HG03354 (cell line): Measurements from ENCODE around the gene SMAD7.

ENCODE experiments used
- ATAC-seq: cut with Tn5 transposase; IDR thresholded peaks from one replicate; pipeline ENCODE4 v1.9.1; 2021; ENCODE audit warnings: mild to moderate bottlenecking; ENCODE audit not compliant: unreplicated experiment, poor library complexity, severe bottlenecking

Gene SMAD7

DNA sequence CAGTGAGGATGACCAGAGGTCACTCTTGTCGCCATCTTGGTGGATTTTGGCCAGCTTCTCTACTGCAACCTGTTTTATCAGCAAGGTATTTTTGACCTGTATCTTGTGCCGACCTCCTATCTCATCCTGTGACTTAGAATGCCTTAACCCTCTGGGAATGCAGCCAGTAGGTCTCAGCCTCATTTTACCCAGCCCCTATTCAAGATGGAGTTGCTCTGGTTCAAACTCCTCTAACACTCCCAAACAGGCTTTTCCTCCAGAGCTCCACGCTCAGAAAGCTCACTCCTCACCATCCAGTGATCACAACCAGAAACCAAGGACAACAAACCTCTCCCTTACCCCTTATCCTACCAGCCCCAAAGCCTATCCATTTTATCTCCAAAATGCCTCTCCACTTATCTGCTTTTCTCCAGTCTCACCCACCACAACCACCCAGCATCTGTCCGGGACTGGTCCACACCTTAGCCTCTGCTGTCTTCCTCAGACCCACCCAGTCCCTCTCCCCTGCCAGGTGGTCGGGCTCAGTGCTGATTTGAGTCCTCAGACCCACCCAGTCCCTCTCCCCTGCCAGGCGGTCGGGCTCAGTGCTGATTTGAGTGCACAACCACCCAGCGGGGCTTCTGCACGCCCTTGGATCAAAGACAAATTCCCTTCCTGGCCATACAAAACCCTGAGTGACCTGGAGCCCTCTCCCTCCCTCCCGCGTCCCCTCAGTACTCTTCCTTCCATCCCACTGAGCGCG lies 11.7 kb upstream of the SMAD7 start:
- ATAC-seq, result no peak

DNA sequence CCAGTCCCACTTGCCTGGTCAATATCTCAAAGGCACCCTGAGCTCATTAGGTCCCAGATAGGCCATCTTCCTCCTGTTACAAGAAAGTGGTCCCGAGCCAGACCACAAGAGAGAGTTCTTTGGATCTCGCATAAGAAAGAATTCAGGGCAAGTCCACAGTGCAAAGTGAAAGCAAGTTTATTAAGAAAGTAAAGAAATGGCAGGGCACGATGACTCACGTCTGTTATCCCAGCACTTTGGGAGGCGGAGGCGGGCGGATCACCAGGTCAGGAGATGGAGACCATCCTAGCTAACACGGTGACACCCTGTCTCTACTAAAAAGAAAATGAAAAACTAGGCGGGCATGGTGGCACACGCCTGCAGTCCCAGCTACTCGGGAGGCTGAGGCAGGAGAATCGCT lies 10.8 kb upstream of the SMAD7 start:
- no peak for ATAC-seq

DNA sequence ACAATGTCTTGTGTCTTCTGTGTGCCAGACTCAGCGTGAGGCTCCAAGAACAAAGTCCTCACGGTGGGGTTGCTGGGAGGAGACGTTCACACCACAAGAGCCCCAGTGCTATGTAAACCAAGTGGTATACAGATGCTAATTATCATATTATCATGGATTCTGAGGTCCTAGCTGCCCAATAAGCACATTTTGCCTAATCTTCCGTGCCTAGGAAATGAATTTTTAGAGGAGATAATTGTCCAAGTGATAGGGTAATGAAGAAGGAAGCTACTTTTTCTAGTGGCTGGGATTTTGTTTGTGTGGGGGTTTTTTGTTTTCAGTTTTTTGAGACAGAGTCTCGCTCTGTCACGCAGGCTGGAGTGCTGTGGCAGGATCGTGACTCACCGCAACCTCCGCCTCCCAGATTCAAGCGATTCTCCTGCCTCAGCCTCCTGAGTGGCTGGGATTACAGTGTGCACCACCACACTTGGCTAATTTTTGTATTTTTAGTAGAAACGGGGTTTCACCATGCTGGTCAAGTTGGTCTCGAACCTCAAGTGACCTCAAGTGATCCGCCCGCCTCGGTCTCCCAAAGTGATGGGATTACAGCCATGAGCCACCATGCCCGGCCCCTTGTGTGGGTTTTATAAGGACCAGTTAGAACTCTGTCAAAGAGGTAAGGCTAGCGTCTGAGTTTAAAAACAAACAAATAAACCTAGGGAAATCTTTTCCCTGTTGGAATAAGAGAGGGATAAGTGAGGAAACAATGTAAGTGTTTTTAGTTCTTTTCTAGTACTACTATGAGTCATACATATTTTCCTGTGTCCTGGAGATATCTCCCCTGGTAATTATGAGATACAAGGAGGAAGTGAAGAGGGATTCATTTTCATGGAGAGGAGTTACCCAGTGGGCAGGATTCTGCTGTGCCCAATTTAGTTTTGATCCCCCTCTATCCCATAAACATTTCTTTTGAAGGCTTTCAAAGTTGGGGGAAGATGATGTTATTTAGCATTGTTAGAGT lies 9.5 kb upstream of the SMAD7 start:
- ATAC-seq, result no peak

DNA sequence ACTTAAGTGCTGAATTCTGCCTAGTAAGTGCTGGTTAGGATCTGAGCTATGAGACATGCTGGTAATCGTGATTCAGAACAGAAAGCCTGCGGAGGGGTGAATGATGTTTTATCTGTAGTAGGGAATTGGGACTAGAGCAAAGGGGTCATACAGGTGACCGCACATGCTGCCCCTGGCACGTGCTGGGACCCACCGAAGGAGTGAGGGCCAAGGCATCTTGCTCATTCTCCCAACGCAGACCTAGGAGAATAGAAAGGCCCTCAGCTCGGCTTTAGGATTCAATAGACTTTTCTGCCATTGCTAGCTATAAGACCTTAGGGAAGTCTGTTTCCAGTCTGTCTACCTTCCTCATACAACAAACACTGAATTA lies 8.8 kb upstream of the SMAD7 start:
- no peak for ATAC-seq

DNA sequence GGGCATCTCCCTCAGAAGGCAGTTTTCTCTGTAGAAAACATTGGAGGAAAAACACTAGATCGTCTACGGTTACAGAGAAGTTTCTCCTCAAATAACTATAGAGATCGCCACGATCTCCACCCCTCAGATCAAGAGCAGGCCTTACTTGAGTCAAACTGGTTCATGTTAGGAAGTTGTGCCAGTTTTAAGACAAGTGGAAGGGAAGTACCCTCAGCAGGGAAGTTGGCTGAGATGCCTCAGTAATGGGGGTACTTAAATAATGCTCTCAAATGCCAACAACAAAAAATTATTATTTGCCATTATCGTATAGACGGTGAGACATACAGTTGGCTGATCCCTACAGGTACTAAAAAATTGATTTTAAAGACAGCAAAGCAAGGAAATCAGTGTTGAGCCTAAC lies 8.2 kb upstream of the SMAD7 start:
- no peak for ATAC-seq

DNA sequence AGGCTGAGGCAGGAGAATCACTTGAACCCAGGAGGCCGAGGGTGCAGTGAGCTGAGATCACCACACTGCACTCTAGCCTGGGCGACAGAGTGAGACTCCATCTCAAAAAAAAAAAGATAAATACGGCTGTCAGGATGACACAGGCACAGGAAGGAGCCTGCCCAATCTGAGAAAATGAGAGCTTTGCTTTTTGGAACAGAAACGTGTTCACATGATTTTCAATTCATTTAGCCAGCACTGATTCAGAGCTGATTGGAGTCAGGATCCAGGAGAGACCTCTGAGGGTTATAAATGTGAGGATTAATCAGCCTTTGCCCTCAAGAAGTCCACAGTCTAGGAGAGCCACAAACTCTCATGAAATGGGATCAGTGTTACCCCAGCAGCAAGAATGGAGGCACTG lies 6.9 kb upstream of the SMAD7 start:
- ATAC-seq, result no peak

DNA sequence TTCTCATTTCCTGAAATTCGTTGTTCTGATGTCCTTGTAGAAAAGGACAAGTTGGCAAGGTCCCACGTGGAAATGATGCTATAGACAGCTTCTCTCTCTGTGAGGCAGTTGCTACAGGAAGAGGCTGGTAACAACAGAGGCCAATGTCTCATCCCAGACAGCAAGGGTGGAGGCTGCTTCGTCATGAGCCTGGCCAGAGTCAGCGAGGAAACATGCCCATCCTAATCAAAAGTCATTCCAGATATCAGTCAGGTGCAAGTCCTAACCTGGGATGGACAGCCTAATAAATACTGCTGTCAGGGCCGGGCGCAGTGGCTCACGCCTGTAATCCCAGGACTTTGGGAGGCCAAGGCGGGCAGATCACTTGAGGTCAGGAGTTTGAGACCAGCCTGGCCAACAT lies 6.4 kb upstream of the SMAD7 start:
- ATAC-seq, result no peak

DNA sequence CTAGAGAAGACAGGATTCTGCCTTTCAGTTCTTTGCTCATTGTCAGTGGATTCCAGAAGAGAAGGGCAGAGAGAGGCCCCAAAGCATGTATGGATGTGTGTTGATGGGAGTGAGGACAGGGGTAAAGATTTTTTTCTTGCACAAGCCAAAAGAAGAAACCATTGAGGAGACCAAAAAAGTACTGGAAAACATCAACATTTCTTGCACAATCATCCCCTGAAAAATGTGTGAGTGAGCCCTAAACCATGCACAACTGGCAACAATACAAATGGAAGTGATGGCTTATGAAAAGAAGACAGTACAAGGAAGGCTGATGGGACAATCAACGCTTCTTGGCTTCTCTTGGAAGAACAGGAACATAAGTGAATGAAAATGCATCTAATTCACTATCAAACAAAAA lies 5.6 kb upstream of the SMAD7 start:
- no peak for ATAC-seq

DNA sequence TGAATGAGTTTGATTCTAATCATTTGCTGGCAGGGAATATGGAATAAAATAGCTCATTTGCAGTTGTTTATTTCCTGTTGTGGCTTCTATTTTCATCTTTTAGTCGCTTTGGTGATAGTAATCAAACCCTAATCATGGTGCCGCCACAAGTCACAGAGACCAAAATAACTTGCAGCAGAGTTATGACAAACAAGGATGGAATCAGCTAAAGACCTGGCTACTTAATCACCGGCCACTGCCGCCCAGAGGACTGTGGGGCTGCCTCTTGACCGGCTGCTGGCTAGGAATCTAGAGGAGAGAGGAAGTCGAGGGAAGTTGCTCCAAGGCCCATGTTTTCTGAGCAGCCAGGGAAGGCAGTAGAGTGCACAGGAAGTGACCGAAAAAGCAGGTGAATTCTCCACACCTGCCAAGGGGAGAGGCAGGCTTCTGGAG lies 5.1 kb upstream of the SMAD7 start:
- no peak for ATAC-seq

DNA sequence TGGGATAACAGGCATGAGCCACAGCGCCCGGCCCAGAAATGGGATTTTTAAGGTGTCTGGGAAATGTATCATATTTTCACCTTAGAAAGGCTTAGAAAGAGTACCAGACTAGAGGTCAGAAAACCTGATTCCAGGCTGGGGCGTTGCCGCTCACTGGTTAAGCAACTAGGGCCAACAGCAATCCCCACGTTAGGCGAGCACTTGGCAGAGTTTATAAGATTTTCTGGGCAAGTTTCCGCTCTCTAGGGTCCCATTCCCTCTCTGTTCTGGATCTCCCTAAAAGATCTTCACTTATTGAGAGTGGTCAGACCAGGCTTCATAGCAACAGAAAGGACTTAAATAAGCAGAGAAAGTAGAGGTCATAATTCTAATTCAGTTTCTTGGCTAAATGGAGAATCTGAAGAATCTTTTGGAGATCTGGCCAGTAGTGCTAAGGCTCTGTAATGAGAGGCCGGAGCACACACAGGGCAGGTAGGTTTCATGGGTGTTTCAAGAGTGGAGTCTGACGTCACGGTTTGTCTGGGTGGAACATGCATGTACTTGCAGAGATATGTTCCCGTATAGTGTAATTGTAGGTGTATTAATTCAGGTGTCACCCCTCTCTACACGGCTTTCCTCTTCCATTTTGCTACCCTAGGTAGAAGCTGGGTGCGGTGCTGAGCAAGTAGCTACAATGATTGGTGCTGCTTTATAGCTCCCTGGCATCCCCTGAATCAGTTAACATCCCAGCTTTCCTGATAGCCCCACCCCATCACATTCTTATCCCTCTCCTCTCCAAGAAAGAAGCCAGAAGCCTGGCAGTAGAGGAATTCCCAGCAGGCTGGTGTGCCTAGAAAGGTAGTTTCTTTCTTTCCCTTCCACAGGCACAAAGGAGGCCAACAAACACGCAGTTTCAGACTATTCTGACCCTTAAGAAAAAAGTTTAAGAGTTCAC lies 4.4 kb upstream of the SMAD7 start:
- no peak for ATAC-seq

DNA sequence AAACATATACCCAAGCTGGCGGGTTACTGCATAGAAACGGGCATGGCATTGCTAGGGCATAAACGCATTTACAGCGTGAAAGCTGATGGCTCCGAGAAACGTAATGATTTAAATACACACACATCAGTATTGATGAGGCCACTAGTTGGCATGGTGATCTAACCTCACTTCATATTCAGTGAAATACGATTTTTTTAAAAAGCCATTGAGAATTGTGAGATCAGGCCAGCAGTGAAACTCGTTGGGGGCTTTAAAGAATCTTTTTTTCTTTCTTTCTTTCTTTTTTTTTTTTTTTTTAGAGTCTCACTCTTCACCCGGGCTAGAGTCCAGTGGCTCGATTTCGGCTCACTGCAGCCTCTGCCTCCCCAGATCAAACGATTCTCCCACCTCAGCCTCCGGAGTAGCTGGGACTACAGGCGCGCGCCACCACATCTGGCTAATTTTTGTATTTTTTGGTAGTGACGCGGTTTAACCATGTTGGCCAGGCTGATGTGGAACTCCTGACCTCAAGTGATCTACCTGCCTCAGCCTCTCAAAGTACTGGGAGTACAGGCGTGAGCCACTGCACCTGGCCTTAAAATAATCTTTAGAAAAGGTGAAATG lies 2.4 kb upstream of the SMAD7 start:
- peak; percentile 4 for ATAC-seq

DNA sequence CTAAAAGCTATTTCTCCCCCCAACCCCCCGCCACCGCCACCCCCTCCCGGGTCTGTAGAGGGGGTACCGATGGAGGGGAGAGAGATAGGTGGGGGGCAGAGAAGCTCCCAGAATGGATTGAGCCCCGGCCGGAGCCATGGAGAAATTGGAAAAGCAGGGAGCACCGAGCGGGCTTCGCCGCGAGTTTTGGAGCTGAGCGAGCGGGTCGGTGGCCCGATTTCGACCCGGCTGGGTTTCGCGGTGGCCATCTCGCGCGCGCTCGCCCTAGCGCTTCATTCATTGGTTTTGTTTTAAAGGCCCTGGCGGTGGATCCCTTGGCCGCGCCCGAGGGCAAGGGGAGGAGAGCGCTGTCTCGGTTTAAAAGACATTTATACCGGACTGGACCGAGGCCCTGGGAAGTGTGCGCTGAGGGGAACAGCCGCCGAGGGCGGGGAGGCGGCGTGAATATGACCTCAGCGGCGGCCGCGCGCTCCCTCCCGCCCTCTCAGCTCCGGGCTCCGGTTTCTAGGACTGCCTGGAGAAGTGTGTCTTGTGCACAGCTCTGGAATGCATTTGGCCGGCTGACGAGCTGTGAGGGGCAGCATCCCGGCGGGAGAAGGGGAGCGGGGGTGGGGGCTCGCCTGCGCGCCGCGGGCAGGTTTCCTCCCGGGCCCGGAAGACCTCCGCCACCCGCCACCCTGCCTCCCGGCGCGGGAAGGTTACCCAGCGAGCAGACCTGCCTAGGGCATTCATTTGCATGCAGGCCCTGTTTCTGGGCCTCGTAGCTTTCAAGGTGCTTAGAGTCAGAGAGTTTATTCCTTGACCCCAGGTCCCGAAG lies 1.7 kb upstream of the SMAD7 start:
- peak; percentile 35 for ATAC-seq

DNA sequence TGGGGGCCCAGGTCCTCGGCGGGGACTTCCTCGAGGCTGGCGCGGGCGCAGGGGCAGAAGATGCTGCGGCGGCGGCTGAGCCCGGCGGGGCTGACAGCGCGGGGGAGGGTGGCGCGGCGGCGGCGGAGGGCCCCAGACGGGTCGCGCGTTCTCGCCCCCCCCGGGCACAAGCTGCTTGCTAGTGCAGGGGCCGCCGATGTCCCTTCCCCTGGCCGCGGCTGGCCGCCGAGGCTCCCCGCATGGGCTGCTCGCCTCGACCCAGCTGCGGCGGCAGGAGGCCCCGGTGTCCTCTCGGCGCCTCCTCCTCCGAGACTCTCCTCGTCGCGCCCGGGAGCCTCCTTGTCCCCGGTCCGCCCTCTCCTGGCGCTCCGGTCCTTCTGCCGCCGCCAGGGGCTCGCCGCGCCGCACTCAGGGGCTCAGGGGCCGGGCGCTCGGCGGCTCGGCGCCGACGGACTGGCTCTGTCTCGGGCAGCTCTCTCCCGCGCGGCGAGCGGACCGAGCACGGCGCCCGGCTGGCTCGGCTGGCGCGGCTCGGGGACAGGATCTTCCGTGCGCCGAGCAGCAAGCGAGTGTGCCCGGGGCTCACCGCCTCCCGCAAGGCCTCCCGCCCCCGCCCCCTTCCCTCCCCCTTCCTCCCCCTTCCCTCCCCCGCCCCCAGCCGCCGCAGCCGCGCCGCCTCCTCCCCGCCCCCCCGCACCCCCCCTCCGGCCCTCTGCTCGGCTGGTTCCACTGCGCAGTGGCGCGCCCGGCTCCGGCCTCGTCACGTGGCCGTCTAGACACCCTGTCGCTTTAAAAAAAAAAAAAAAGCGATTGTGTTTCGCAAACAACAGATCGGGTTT lies 902 bp upstream of the SMAD7 start:
- peak; percentile 42 for ATAC-seq

DNA sequence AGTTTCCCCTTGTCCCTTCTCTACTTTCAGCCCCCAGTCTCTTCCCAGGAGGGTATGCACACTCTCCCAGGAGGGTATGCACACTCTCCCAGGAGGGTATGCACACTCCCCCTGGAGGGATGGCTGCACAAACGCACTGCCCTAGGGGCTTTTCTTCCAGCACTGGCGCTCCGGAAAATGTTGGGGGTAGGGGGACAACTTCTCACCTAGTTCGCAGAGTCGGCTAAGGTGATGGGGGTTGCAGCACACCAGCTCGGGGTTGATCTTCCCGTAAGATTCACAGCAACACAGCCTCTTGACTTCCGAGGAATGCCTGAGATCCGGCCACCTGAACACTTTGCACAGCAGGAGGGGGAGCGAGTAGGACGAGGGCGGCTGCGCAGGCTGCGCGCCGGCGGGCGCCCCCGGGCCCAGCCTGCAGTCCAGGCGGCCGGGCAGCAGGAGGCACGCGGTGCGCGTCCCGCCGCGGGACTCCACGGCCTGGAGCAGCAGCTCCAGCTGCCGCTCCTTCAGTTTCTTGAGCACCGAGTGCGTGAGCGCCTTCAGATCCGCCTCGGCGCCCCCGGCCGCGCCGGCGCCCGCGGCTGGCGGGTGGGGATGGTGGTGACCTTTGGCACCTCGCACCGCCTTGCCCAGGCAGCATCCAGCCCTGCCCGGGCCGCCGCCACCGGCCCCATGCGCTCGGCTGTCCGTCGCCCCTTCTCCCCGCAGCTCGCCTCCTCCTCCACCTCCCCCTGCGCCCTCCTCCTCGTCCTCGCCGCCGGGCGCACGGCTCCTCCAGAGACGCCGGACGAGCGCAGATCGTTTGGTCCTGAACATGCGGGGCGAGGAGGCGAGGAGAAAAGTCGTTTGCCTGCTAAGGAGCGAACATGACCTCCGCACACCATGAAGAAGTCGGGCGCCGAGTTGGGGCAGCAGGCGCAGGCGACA lies 894 bp downstream of the SMAD7 start:
- no peak for ATAC-seq

DNA sequence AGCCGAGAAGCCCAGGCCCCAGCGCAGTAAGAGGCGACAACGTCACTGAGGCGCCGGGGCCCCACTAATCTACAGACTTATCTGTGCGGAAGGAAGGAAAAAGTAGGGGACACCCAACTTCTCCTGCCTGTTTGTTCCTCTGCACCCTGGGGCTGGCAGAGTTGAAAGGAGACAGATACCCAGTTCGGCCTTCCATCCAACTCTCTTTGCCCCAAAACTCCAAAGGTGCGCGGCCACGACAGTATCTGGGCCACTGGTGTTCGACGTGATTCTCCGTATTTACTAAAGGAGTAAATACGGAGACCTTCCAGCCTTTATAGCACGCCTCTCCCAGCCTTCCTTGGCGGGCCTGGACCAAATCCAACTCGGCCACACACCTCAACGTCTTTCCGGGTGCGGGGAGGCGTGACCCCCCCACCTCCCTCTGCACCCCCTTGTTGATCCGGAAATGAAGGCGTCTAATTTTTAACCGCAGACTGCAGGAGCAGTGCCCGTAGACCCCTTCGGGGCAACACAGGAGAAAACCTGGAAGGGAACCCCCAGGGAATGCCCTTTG lies 1.6 kb downstream of the SMAD7 start:
- ATAC-seq, result no peak
